ENCODE data around the gene ARHGEF28. TPM values are rescaled to one million over a fixed set of nuclear protein-coding genes. Genes with fewer than 3 reads are reported as not detected.

Gene ARHGEF28
- total and polyA plus RNA-seq, 8 donors, result 14.9 to 36.2 (median 24.6) TPM

DNA sequence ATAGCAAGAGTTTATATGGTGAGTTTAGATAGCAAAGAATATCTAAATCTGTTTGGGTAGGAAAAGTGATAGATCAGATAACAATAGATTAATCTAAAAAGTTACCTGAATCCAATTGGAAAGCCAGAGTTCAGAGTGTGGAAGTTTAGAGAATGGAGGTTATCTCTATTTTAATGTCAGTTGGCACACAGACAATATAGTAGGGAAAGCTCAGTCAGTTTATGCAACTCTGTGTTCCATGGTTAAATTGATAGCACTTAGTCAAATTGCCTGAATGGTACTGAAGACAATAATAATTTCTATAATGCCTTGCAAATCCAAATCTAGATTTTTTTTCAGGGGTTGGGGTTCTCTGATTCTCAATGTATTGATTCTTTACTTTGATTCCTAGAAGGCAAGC is 77.0 kb downstream of the ARHGEF28 start:
- ATAC-seq (no peak), DNase-seq (no peak), FAIRE-seq (no peak)
- H3K27ac ChIP-seq, result no peak overlapping the region
- no peaks in the 10 kb centered on the region for H3K4me1 ChIP-seq
- H3K9me3 ChIP-seq, result no peaks in the 10 kb centered on the region
- no peaks in the 10 kb centered on the region for H3K27me3 ChIP-seq
- H3K4me3 ChIP-seq, result no peak overlapping the region
- intact Hi-C loops (cut with DNase I), result no loop called here
- no peaks in the 10 kb centered on the region for H3K36me3 ChIP-seq
- TF ChIP-seq, protein P1, sequence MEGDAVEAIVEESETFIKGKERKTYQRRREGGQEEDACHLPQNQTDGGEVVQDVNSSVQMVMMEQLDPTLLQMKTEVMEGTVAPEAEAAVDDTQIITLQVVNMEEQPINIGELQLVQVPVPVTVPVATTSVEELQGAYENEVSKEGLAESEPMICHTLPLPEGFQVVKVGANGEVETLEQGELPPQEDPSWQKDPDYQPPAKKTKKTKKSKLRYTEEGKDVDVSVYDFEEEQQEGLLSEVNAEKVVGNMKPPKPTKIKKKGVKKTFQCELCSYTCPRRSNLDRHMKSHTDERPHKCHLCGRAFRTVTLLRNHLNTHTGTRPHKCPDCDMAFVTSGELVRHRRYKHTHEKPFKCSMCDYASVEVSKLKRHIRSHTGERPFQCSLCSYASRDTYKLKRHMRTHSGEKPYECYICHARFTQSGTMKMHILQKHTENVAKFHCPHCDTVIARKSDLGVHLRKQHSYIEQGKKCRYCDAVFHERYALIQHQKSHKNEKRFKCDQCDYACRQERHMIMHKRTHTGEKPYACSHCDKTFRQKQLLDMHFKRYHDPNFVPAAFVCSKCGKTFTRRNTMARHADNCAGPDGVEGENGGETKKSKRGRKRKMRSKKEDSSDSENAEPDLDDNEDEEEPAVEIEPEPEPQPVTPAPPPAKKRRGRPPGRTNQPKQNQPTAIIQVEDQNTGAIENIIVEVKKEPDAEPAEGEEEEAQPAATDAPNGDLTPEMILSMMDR (IDR thresholded peaks at IDR 0.05), result no peak

DNA sequence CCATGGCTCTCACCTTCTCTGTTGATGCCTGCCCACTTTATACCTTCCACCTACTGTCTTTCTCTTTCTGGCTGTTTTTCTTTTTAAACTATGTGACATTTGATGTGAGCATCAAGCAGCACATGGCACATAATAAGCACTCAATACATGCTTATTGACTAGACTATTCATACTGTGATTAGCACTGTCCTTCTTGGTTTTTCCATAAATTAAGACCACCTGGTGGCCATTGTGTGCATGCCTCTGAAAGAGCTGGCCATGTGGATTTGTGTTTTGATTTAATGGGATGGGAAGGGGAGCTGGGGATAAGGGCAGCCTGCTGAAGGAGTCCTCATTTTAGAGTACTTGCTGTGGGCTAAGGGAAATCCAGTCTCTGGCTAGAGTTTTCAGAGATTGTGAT is 79.4 kb downstream of the ARHGEF28 start:
- TF ChIP-seq, protein P1 (IDR thresholded peaks at IDR 0.05), result no peak
- DNase-seq (no peak), ATAC-seq (no peak), FAIRE-seq (no peak)
- H3K4me1 ChIP-seq, result no peaks in the 10 kb centered on the region
- H3K27ac ChIP-seq, result no peak overlapping the region
- H3K9me3 ChIP-seq, result no peaks in the 10 kb centered on the region
- H3K36me3 ChIP-seq, result no peaks in the 10 kb centered on the region
- no peak overlapping the region for H3K4me3 ChIP-seq
- no peaks in the 10 kb centered on the region for H3K27me3 ChIP-seq
- intact Hi-C loops (cut with DNase I), result no loop called here

DNA sequence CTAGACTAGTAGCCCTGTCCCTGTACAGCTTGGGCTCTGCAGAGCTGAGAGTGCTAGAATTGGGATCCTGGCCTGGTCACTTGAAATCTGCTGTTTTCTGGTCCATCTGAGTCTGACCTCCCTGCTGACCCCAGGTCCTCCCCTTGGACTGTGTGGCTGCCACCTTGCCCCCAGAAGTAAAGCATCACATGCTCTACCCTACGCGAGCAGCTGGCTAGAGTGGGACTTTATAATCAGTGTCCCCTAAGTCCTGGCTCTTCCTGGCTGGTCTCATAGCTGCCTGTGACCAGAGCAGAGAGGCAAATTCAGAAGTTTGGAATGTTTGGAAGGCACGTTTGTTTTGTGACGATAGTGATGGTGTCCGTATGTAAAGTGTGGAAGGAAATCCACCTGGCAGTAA is 81.0 kb downstream of the ARHGEF28 start:
- no peak for ATAC-seq

DNA sequence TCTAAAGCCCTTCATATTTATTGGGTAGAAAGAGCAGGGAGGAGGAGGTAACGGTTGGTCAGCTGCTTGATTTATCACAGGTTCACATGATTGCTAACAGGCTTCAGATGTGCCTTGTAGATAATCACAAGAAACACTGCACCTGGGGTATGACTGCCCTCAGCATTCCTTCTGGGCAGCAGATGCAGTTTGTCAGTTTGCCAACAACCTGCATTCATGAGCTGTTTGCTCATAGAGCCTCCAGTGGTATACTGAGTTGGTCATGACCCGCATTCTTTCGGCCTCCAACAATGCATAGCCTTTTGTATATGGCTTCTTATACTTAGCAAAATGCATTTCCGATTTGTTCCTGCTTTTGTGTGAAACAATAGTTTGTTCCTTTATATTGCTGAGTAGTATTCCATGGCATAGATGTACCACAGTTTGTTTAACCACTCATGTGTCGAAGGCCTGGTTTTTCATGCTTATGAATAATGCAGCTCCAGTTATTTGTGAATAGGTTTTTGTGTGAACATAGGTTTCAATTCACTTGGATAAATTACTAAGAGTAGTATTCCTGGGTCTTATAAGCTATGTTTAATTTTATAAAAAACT is 83.6 kb downstream of the ARHGEF28 start:
- H3K36me3 ChIP-seq, result no peaks in the 10 kb centered on the region
- DNase-seq (no peak), ATAC-seq (no peak), FAIRE-seq (no peak)
- 91 to 93% methylated on average over 5 of the region's 5 CpGs for WGBS, 2 donors
- H3K27me3 ChIP-seq, result no peaks in the 10 kb centered on the region
- TF ChIP-seq, protein P1 (IDR thresholded peaks at IDR 0.05), result no peak
- no peak overlapping the region for H3K4me3 ChIP-seq
- intact Hi-C loops (cut with DNase I), result no loop called here
- no peaks in the 10 kb centered on the region for H3K9me3 ChIP-seq
- no peaks in the 10 kb centered on the region for H3K4me1 ChIP-seq
- H3K27ac ChIP-seq, result no peak overlapping the region

More for the DNA sequence above, 81.0 kb downstream of the ARHGEF28 start:
- TF ChIP-seq, protein P1 (IDR thresholded peaks at IDR 0.05), result no peak
- no peak overlapping the region for H3K27ac ChIP-seq
- DNase-seq (no peak), FAIRE-seq (no peak)
- H3K4me3 ChIP-seq, result no peak overlapping the region
- no peaks in the 10 kb centered on the region for H3K9me3 ChIP-seq
- no peaks in the 10 kb centered on the region for H3K36me3 ChIP-seq
- no peaks in the 10 kb centered on the region for H3K27me3 ChIP-seq
- whole genome bisulfite sequencing, 2 donors, result 81 to 84% methylated on average over 5 of the region's 5 CpGs
- no peaks in the 10 kb centered on the region for H3K4me1 ChIP-seq
- intact Hi-C loops (cut with DNase I), result no loop called here

DNA sequence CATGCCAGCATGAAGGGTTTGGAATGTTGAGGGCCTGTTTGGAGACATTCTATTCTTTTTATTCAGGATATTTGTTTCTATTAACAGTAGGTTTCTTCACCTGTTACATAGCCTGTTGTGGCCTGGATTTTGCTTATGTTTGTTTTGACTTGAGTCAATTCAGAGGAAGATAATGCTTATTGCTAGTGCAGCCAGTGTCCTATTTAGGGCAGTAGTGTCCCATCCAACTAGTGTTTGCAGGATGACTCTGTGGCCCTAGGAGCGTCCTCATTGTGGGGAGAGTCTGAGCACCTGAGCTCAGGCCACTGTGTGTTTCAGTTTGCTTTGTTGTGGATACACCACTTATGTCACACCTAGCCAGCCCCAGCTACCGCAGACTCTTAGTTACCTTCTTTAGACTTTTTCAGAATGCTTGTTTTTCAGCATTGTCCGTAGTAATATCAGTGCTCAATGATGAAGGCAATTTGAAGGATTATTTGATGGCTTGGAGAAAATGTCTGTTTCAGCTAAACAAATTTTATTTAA is 90.3 kb downstream of the ARHGEF28 start:
- H3K4me3 ChIP-seq, result no peak overlapping the region
- WGBS, 2 donors, result 95 to 97% methylated on average over 3 of the region's 3 CpGs
- FAIRE-seq (no peak), ATAC-seq (peak in 1 of 4 donors; percentile 19), DNase-seq (no peak)
- H3K4me1 ChIP-seq, result no peaks in the 10 kb centered on the region
- intact Hi-C loops (cut with DNase I), result no loop called here
- no peak overlapping the region for H3K27ac ChIP-seq
- H3K9me3 ChIP-seq, result no peaks in the 10 kb centered on the region
- no peaks in the 10 kb centered on the region for H3K27me3 ChIP-seq
- no peaks in the 10 kb centered on the region for H3K36me3 ChIP-seq
- TF ChIP-seq, protein P1 (IDR thresholded peaks at IDR 0.05), result no peak

All from pancreas (tissue), 10 donors.